ENCODE measurements around the gene XYLT2. TPM values are rescaled to one million over a fixed set of nuclear protein-coding genes. Genes with fewer than 3 reads are reported as not detected.

The XYLT2 gene
- polyA plus RNA-seq, 3 donors = 4.4 to 10.2 (median 4.4) TPM

DNA sequence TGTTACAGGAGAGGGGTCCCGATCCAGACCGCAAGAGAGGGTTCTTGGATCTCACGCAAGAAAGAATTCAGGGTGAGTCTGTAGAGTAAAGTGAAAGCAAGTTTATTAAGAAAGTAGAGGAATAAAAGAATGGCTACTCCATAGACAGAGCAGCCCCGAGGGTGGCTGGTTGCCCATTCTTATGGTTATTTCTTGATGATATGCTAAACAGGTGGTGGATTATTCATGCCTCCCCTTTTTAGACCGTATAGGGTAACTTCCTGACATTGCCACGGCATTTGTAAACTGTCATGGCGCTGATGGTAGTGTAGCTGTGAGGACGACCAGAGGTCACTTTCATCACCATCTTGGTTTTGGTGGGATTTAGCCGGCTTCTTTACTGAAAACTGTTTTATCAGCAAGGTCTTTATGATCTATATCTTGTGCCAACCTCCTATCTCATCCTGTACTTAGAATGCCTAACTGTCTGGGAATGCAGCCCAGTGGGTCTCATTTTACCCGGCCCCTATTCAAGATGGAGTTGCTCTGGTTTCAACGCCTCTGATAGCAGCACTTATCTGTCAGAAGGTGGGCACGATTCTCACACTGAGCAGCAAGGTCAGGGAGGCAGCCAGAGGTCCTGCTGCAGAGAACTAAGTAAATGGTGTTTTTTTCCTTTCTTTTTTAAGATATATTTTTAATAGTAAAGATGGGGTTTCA is 26.5 kb upstream of the XYLT2 start:
- no peaks in the 10 kb centered on the region for H4K20me1 ChIP-seq (ENCODE audit: insufficient read depth, low read length)
- Mint-ChIP-seq H3K4me3 (no peak overlapping the region), H3K27me3 (ENCODE audit: low read depth in 3 of 3) (peaks cover under 1 to 2% (median 1%) of the 10 kb centered on the region in 3 donors), H3K4me1 (no peaks in the 10 kb centered on the region), H3K27ac (no peak overlapping the region), H3K36me3 (no peaks in the 10 kb centered on the region), H3K9me3 (no peaks in the 10 kb centered on the region)
- H3K27ac ChIP-seq (ENCODE audit: low read depth in 1 of 2, low read length in 2 of 2) = no peak overlapping the region
- intact Hi-C loops (cut with micrococcal nuclease) = no loop called here
- H3K27me3 ChIP-seq (ENCODE audit: control insufficient read depth in 2 of 2, insufficient read depth in 2 of 2, low read length in 2 of 2) = no peaks in the 10 kb centered on the region
- H3K4me2 ChIP-seq (replicated peaks; ENCODE audit: extremely low read depth, low read length, poor library complexity, severe bottlenecking) = no peak overlapping the region
- 93% methylated on average over 6 of the region's 12 CpGs for WGBS (ENCODE audit: insufficient coverage)
- H3K4me3 ChIP-seq (replicated peaks in 1 of 3; ENCODE audit: low read depth in 2 of 3, low read length in 3 of 3) = no peak overlapping the region
- H3K9me3 ChIP-seq (replicated peaks in 1 of 2; ENCODE audit: control insufficient read depth in 1 of 2, insufficient read depth in 1 of 2, low read length in 2 of 2) = no peaks in the 10 kb centered on the region
- H3K4me1 ChIP-seq (ENCODE audit: control insufficient read depth in 1 of 2, insufficient read depth in 2 of 2, low read length in 2 of 2) = no peaks in the 10 kb centered on the region
- H3K9ac ChIP-seq (ENCODE audit: insufficient read depth, low read length, poor library complexity, severe bottlenecking) = no peak overlapping the region
- TF ChIP-seq, protein P1, sequence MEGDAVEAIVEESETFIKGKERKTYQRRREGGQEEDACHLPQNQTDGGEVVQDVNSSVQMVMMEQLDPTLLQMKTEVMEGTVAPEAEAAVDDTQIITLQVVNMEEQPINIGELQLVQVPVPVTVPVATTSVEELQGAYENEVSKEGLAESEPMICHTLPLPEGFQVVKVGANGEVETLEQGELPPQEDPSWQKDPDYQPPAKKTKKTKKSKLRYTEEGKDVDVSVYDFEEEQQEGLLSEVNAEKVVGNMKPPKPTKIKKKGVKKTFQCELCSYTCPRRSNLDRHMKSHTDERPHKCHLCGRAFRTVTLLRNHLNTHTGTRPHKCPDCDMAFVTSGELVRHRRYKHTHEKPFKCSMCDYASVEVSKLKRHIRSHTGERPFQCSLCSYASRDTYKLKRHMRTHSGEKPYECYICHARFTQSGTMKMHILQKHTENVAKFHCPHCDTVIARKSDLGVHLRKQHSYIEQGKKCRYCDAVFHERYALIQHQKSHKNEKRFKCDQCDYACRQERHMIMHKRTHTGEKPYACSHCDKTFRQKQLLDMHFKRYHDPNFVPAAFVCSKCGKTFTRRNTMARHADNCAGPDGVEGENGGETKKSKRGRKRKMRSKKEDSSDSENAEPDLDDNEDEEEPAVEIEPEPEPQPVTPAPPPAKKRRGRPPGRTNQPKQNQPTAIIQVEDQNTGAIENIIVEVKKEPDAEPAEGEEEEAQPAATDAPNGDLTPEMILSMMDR (IDR thresholded peaks at IDR 0.05) = no peak
- DNase-seq = no peak
- H2AFZ ChIP-seq (ENCODE audit: insufficient read depth, low read depth, low read length, poor library complexity, severe bottlenecking) = no peak overlapping the region
- H3K79me2 ChIP-seq (ENCODE audit: insufficient read depth, low read length) = no peaks in the 10 kb centered on the region
- no peaks in the 10 kb centered on the region for H3K36me3 ChIP-seq (replicated peaks in 1 of 2; ENCODE audit: control insufficient read depth in 1 of 2, insufficient read depth in 2 of 2, low read length in 2 of 2)

DNA sequence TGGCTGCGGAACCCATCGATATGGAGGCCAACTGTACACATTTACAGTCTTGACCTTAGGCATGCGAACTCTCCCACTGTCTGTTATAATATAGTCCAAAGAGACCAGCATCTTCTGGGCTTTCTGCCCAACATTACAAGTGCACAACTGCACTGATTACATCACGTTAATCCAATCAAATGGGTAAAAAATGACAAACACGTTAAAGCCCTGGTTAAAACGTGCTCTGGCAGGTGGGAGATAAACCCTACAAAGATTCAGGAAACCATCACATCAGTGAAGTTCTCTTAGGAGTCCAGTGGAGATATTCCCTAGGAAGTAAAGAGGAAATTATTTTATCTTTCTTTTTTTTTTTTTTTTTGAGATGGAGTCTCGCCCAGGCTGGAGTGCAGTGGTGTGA is 23.7 kb upstream of the XYLT2 start:
- Histone ChIP-seq H4K20me1 (ENCODE audit: insufficient read depth, low read length) (no peaks in the 10 kb centered on the region), H3K79me2 (ENCODE audit: insufficient read depth, low read length) (no peaks in the 10 kb centered on the region), H3K9ac (ENCODE audit: insufficient read depth, low read length, poor library complexity, severe bottlenecking) (no peak overlapping the region), H3K36me3 (replicated peaks in 1 of 2; ENCODE audit: control insufficient read depth in 1 of 2, insufficient read depth in 2 of 2, low read length in 2 of 2) (no peaks in the 10 kb centered on the region), H3K4me1 (ENCODE audit: control insufficient read depth in 1 of 2, insufficient read depth in 2 of 2, low read length in 2 of 2) (no peaks in the 10 kb centered on the region), H3K4me3 (replicated peaks in 1 of 3; ENCODE audit: low read depth in 2 of 3, low read length in 3 of 3) (no peak overlapping the region), H3K27ac (ENCODE audit: low read depth in 1 of 2, low read length in 2 of 2) (no peak overlapping the region), H3K27me3 (ENCODE audit: control insufficient read depth in 2 of 2, insufficient read depth in 2 of 2, low read length in 2 of 2) (no peaks in the 10 kb centered on the region), H3K9me3 (replicated peaks in 1 of 2; ENCODE audit: control insufficient read depth in 1 of 2, insufficient read depth in 1 of 2, low read length in 2 of 2) (no peaks in the 10 kb centered on the region), H2AFZ (ENCODE audit: insufficient read depth, low read depth, low read length, poor library complexity, severe bottlenecking) (no peak overlapping the region), H3K4me2 (replicated peaks; ENCODE audit: extremely low read depth, low read length, poor library complexity, severe bottlenecking) (no peak overlapping the region)
- TF ChIP-seq, protein P1 (IDR thresholded peaks at IDR 0.05) = no peak
- Mint-ChIP-seq H3K4me1 (no peaks in the 10 kb centered on the region), H3K36me3 (no peaks in the 10 kb centered on the region), H3K27ac (no peak overlapping the region), H3K27me3 (ENCODE audit: low read depth in 3 of 3) (no peaks in the 10 kb centered on the region), H3K9me3 (no peaks in the 10 kb centered on the region), H3K4me3 (no peak overlapping the region)
- intact Hi-C loops (cut with micrococcal nuclease) = no loop called here
- WGBS (ENCODE audit: insufficient coverage) = no CpG with 5 or more reads among the region's 7 CpGs
- no peak for DNase-seq
